Activated naive CD4-positive, alpha-beta T cell treated with anti-CD3 and anti-CD28 coated beads, Interleukin-2, amount 10 ng/mL, durations not matched to agents 7 days and 5 days (primary cell): Measurements from ENCODE around the gene CCDC28B.

Source experiments
- CTCF ChIA-PET: fragments of 350-600 bp; sonication (Branson Sonifier 250); formaldehyde crosslinking; loops from one replicate; lab custom pipeline; 2021; ENCODE audit warnings: antibody characterized with exemption; lab: Charles Lee
- DNase-seq: peaks from one replicate; pipeline ENCODE4 v3.0.0-alpha.2; 2020
- H3K27ac Mint-ChIP-seq: one replicate; pipeline ENCODE4 v1.8.0; 2021; ENCODE audit warnings: mild to moderate bottlenecking, moderate library complexity, mixed read lengths
- H3K27me3 Mint-ChIP-seq: one replicate; pipeline ENCODE4 v1.8.0; 2021; ENCODE audit warnings: mild to moderate bottlenecking, mixed read lengths
- H3K36me3 Mint-ChIP-seq: one replicate; pipeline ENCODE4 v1.8.0; 2021; ENCODE audit warnings: mixed read lengths
- H3K4me1 Mint-ChIP-seq: one replicate; pipeline ENCODE4 v1.8.0; 2021; ENCODE audit warnings: mixed read lengths
- H3K4me3 Mint-ChIP-seq: one replicate; pipeline ENCODE4 v1.8.0; 2021; ENCODE audit warnings: mild to moderate bottlenecking, moderate library complexity, mixed read lengths
- H3K9me3 Mint-ChIP-seq: one replicate; pipeline ENCODE4 v1.8.0; 2021; ENCODE audit warnings: mixed read lengths

The CCDC28B gene

GRCh38 chr1:32181065-32181464 lies 19.3 kb upstream of the CCDC28B start:
- Mint-ChIP-seq H3K4me1 (peaks cover 57% of the 10 kb centered on the region), H3K27ac (peak overlapping the region; percentile 88), H3K4me3 (peak overlapping the region; percentile 91), H3K9me3 (no peaks in the 10 kb centered on the region), H3K27me3 (peaks cover 4% of the 10 kb centered on the region), H3K36me3 (peaks cover 43% of the 10 kb centered on the region)
- CTCF ChIA-PET: interaction anchor here (1.1 to 1.5 kb wide), 3 partner anchors 18 to 192 kb away, joined by 3 to 7 read pairs (median 4); no protein-coding TSS in a partner anchor
- no peak for DNase-seq

DNA sequence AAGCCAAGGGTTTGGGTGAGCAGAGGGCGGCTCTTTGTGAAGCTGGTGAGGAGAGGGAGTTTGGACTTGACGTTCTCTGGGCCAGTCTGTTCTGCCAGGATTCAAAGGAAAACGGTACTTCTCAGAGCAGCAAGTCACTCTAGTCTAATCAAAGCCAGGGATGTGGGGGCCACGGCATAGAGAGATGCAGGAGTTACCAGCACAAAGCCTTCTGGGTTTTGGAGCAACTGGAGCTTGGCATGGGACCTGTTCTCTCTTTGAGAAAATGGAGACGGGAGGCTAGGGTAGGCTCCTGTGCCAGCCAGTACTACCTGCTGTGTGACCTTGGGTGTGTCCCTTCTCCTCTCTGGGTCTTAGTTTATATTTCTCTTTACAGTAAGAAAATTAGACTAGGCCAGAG lies 18.8 kb upstream of the CCDC28B start:
- no peak for DNase-seq
- Mint-ChIP-seq H3K27me3 (peaks cover 4% of the 10 kb centered on the region), H3K27ac (peak overlapping the region; percentile 88), H3K4me3 (peak overlapping the region; percentile 91), H3K9me3 (no peaks in the 10 kb centered on the region), H3K4me1 (peaks cover 62% of the 10 kb centered on the region), H3K36me3 (peaks cover 48% of the 10 kb centered on the region)
- CTCF ChIA-PET: interaction anchor here (1.5 kb wide), 1 partner anchor 191 kb away, joined by 3 read pairs; no protein-coding TSS in a partner anchor

DNA sequence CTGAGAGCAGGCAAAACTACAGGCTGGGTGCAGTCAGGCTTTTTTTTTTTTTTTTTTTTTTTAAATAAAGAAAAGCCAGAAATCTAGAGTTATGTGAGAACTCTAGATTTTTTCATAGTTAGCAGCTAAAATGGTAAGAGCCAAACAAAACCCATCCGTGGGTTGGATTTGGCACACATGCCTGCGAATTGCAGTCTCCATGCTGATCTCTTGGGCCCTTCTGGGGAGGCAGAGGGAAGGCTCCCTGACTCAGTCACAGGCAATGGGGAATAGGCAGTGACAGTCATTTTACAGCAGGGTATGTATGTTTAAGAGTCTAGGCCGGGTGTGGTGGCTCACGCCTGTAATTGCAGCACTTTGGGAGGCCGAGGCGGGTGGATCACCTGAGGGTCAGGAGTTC lies 18.3 kb upstream of the CCDC28B start:
- Mint-ChIP-seq H3K27me3 (peaks cover 4% of the 10 kb centered on the region), H3K9me3 (no peaks in the 10 kb centered on the region), H3K27ac (no peak overlapping the region), H3K4me3 (peak overlapping the region; percentile 52), H3K4me1 (peaks cover 64% of the 10 kb centered on the region), H3K36me3 (peaks cover 49% of the 10 kb centered on the region)
- no peak for DNase-seq
- CTCF ChIA-PET: interaction anchor here (1.5 kb wide), 1 partner anchor 191 kb away, joined by 3 read pairs; no protein-coding TSS in a partner anchor

- Mint-ChIP-seq H3K4me3 (no peak overlapping the region), H3K9me3 (no peaks in the 10 kb centered on the region), H3K27me3 (peaks cover under 1% of the 10 kb centered on the region), H3K27ac (peak overlapping the region; percentile 25), H3K36me3 (peaks cover 65% of the 10 kb centered on the region), H3K4me1 (peaks cover 61% of the 10 kb centered on the region)
- CTCF ChIA-PET: interaction anchor here (0.7 to 1.2 kb wide), 2 partner anchors 12 to 31 kb away, joined by 3 to 5 read pairs; no protein-coding TSS in a partner anchor
- DNase-seq: no peak
Observed at GRCh38 chr1:32184650-32185049, 15.7 kb upstream of the CCDC28B start.

DNA sequence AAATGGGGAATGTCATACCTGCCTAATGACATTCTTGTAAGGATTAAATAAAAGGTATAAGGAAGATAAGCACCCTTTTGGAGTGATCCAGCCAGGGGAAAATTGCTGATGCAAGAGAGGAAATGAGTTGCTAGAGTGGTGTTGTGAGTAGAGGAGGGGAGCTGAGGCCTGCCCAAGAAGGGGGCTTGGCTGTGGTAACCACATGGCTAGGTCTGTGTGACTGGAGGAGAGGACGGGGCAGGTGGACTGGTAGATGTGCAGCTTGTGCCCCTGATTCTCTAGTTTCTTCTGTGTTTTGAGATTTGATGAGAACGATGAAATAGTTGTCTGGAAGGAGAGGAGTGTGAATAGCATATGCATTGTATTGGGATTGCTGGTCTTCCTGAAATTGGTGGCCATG lies 14.3 kb upstream of the CCDC28B start:
- Mint-ChIP-seq H3K27ac (peak overlapping the region; percentile 82), H3K27me3 (no peaks in the 10 kb centered on the region), H3K9me3 (no peaks in the 10 kb centered on the region), H3K4me1 (peaks cover 50% of the 10 kb centered on the region), H3K36me3 (peaks cover 64% of the 10 kb centered on the region), H3K4me3 (no peak overlapping the region)
- CTCF ChIA-PET: no interaction called here
- no peak for DNase-seq

GRCh38 chr1:32186491-32186890 lies 13.9 kb upstream of the CCDC28B start:
- peak overlapping the region; percentile 82 for H3K27ac Mint-ChIP-seq
- no peaks in the 10 kb centered on the region for H3K27me3 Mint-ChIP-seq
- no peaks in the 10 kb centered on the region for H3K9me3 Mint-ChIP-seq
- DNase-seq: no peak
- peaks cover 48% of the 10 kb centered on the region for H3K4me1 Mint-ChIP-seq
- H3K36me3 Mint-ChIP-seq: peaks cover 64% of the 10 kb centered on the region
- CTCF ChIA-PET: no interaction called here
- no peak overlapping the region for H3K4me3 Mint-ChIP-seq

GRCh38 chr1:32187850-32188249 lies 12.5 kb upstream of the CCDC28B start:
- H3K36me3 Mint-ChIP-seq: peaks cover 68% of the 10 kb centered on the region
- no peak for DNase-seq

DNA sequence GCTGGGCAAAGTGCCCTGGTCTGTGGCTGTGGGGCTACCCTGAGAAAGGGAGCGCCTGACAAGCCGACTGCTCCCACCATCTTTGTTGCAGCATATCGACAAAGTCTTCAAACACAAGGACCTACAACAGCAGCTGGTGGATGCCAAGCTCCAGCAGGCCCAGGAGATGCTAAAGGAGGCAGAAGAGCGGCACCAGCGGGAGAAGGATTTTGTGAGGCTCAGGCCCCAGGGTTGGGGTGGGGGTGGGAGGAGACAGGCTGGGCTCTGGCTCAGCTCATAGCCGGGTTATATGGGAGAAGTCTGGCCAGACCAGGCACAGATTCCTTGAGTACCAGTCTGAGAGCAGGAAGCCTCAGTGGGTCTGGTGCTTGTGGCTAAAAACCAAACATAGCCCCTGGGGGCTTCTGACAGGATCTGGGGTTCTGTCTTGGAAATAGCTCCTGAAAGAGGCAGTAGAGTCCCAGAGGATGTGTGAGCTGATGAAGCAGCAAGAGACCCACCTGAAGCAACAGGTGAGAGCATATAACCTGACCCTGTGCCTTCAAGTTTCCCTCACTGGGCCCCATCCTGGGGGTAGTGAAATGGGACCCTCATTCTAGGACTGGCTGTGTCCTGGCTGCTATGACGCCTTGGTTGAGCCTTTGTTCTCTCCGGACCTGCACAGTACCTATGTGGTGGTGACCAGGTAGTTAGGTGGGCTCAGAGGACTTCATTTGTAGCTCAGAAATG lies 8.0 kb upstream of the CCDC28B start:
- peaks cover 82% of the 10 kb centered on the region for H3K36me3 Mint-ChIP-seq
- no peaks in the 10 kb centered on the region for H3K9me3 Mint-ChIP-seq
- H3K27ac Mint-ChIP-seq: no peak overlapping the region
- DNase-seq: no peak
- H3K27me3 Mint-ChIP-seq: no peaks in the 10 kb centered on the region
- no peak overlapping the region for H3K4me3 Mint-ChIP-seq
- CTCF ChIA-PET: interaction anchor here (0.6 to 0.9 kb wide), 2 partner anchors 181 to 227 kb away, joined by 3 to 4 read pairs; no protein-coding TSS in a partner anchor
- peaks cover 50% of the 10 kb centered on the region for H3K4me1 Mint-ChIP-seq

More at GRCh38 chr1:32187850-32188249, 12.5 kb upstream of the CCDC28B start:
- no peak overlapping the region for H3K27ac Mint-ChIP-seq
- H3K27me3 Mint-ChIP-seq: no peaks in the 10 kb centered on the region
- no peak overlapping the region for H3K4me3 Mint-ChIP-seq
- CTCF ChIA-PET: no interaction called here
- H3K9me3 Mint-ChIP-seq: no peaks in the 10 kb centered on the region
- peaks cover 39% of the 10 kb centered on the region for H3K4me1 Mint-ChIP-seq

GRCh38 chr1:32194984-32195383 lies 5.4 kb upstream of the CCDC28B start:
- Mint-ChIP-seq H3K27me3 (no peaks in the 10 kb centered on the region), H3K27ac (peak overlapping the region; percentile 58), H3K9me3 (no peaks in the 10 kb centered on the region), H3K36me3 (peaks cover 78% of the 10 kb centered on the region), H3K4me3 (no peak overlapping the region), H3K4me1 (peaks cover 68% of the 10 kb centered on the region)
- no peak for DNase-seq
- CTCF ChIA-PET: interaction anchor here (0.8 to 2.1 kb wide), 2 partner anchors 21 to 86 kb away, joined by 3 to 10 read pairs; partner anchors contain the start of gene KPNA6

DNA sequence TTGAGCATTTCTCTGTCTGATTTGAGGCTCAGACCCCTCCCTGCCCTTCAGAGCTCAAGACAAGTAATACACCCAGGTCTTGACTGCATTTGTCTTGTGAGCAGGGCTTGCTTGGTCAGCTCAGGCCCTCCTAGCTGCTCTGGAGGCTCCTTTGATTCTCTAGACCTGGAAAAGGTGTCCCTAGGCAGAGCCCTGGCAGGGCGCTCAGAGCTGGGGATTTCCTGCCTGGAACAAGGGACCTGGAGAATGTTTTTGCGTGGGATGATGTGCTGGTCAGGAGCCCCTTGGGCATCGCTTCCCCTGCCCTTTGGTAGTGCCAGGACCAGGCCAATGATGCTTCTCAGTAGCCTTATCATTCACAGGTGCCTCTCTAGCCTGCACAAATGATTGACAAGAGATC lies 4.9 kb upstream of the CCDC28B start:
- Mint-ChIP-seq H3K9me3 (no peaks in the 10 kb centered on the region), H3K27ac (no peak overlapping the region), H3K4me1 (peaks cover 73% of the 10 kb centered on the region), H3K4me3 (no peak overlapping the region), H3K36me3 (peaks cover 73% of the 10 kb centered on the region), H3K27me3 (no peaks in the 10 kb centered on the region)
- no peak for DNase-seq
- CTCF ChIA-PET: interaction anchor here (0.8 to 2.1 kb wide), 3 partner anchors 15 to 87 kb away, joined by 3 to 10 read pairs (median 3); partner anchors contain the start of gene KPNA6

DNA sequence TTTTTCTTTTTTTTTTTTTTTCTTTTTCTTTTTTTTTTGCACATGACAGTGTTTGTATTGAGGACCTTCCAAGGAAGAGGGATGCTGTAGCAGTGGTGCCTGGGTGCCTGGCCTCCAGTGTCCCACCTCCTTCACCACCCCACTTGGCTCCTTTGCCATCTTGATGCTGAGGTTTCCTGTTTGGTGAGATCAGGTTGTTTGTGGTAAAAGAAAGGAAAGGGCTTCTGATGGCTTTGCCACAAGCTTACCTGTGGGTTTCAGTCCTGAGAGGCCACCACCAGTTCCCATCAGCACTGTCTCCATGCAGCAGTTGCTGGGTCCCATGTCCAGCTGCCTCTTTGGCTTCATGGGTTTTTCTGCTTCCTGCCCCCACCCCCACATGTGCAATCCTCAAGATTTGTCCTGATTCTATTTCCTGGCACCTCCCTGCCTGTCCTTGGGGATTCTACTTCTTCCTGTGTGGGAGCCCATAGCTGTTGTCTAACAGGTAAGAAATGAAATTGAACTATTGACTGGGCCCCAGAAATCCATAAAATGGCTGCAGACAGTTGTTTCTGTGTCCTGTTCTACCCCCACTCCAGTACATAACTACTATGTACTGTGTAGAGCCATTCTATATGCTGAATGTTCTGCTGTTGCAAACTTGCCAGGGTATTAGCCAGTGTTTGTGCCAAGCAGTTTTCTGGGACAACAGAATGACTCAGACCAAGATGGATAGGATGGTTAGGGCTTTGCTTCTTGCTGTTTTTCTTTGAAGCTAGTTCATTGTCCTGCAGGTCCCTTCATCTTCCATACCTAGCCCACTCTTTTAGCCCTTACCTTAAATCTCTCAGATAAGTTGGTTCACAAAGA lies 4.2 kb upstream of the CCDC28B start:
- Mint-ChIP-seq H3K36me3 (peaks cover 69% of the 10 kb centered on the region), H3K4me3 (peak overlapping the region; percentile 9), H3K27ac (peak overlapping the region; percentile 3), H3K9me3 (no peaks in the 10 kb centered on the region), H3K27me3 (no peaks in the 10 kb centered on the region), H3K4me1 (peaks cover 73% of the 10 kb centered on the region)
- CTCF ChIA-PET: interaction anchor here (0.9 to 2.1 kb wide), 3 partner anchors 12 to 20 kb away, joined by 3 to 10 read pairs (median 3); no protein-coding TSS in a partner anchor
- peak; percentile 50 for DNase-seq

GRCh38 chr1:32197074-32197473 lies 3.3 kb upstream of the CCDC28B start:
- no peaks in the 10 kb centered on the region for H3K27me3 Mint-ChIP-seq
- H3K9me3 Mint-ChIP-seq: no peaks in the 10 kb centered on the region
- H3K27ac Mint-ChIP-seq: peak overlapping the region; percentile 70
- no peak overlapping the region for H3K4me3 Mint-ChIP-seq
- H3K36me3 Mint-ChIP-seq: peaks cover 66% of the 10 kb centered on the region
- H3K4me1 Mint-ChIP-seq: peaks cover 78% of the 10 kb centered on the region
- DNase-seq: no peak
- CTCF ChIA-PET: interaction anchor here (0.9 to 2.1 kb wide), 2 partner anchors 13 to 19 kb away, joined by 3 to 10 read pairs; no protein-coding TSS in a partner anchor

- no peaks in the 10 kb centered on the region for H3K9me3 Mint-ChIP-seq
- H3K4me1 Mint-ChIP-seq: peaks cover 83% of the 10 kb centered on the region
- CTCF ChIA-PET: interaction anchor here (1.0 kb wide), 1 partner anchor 18 kb away, joined by 4 read pairs; no protein-coding TSS in a partner anchor
- H3K4me3 Mint-ChIP-seq: no peak overlapping the region
- DNase-seq: no peak
- no peak overlapping the region for H3K27ac Mint-ChIP-seq
- peaks cover 60% of the 10 kb centered on the region for H3K36me3 Mint-ChIP-seq
- H3K27me3 Mint-ChIP-seq: no peaks in the 10 kb centered on the region
Observed at GRCh38 chr1:32197837-32198236, 2.6 kb upstream of the CCDC28B start.
